ENCODE results near the gene MYLK.

MYLK gene

GRCh38 chr3:123768480-123769355 is 115.4 kb downstream of the MYLK start:
- no peak for DNase-seq (ENCODE audit: low spot score)

- DNase-seq (ENCODE audit: low spot score), result no peak
Observed at GRCh38 chr3:123767564-123768292, 116.4 kb downstream of the MYLK start.

GRCh38 chr3:123767009-123767372 is 117.1 kb downstream of the MYLK start:
- DNase-seq (ENCODE audit: low spot score), result no peak

- DNase-seq (ENCODE audit: low spot score), result peak; percentile 51
Observed at GRCh38 chr3:123766193-123767008, 117.7 kb downstream of the MYLK start.

- DNase-seq (ENCODE audit: low spot score), result no peak
Observed at GRCh38 chr3:123765475-123766128, 118.5 kb downstream of the MYLK start.

- no peak for DNase-seq (ENCODE audit: low spot score)
Observed at GRCh38 chr3:123764647-123765046, 119.5 kb downstream of the MYLK start.

- DNase-seq (ENCODE audit: low spot score), result no peak
Observed at GRCh38 chr3:123762805-123763204, 121.3 kb downstream of the MYLK start.

GRCh38 chr3:123760817-123761216 is 123.3 kb downstream of the MYLK start:
- peak; percentile 40 for DNase-seq (ENCODE audit: low spot score)

- no peak for DNase-seq (ENCODE audit: low spot score)
Observed at GRCh38 chr3:123759871-123760270, 124.3 kb downstream of the MYLK start.

GRCh38 chr3:123759311-123759710 is 124.8 kb downstream of the MYLK start:
- peak; percentile 62 for DNase-seq (ENCODE audit: low spot score)

GRCh38 chr3:123758081-123758564 is 126.0 kb downstream of the MYLK start:
- DNase-seq (ENCODE audit: low spot score), result peak; percentile 93

GRCh38 chr3:123757281-123757940 is 126.7 kb downstream of the MYLK start:
- DNase-seq (ENCODE audit: low spot score), result peak; percentile 85

- DNase-seq (ENCODE audit: low spot score), result peak; percentile 47
Observed at GRCh38 chr3:123755501-123755900, 128.6 kb downstream of the MYLK start.

- DNase-seq (ENCODE audit: low spot score), result peak; percentile 98
Observed at GRCh38 chr3:123755085-123755484, 129.0 kb downstream of the MYLK start.

- no peak for DNase-seq (ENCODE audit: low spot score)
Observed at GRCh38 chr3:123753286-123753685, 130.8 kb downstream of the MYLK start.

GRCh38 chr3:123752228-123752627 is 131.9 kb downstream of the MYLK start:
- no peak for DNase-seq (ENCODE audit: low spot score)

- no peak for DNase-seq (ENCODE audit: low spot score)
Observed at GRCh38 chr3:123751433-123751832, 132.7 kb downstream of the MYLK start.

- peak; percentile 96 for DNase-seq (ENCODE audit: low spot score)
Observed at GRCh38 chr3:123750659-123751420, 133.3 kb downstream of the MYLK start.

GRCh38 chr3:123750209-123750608 is 133.9 kb downstream of the MYLK start:
- peak; percentile 57 for DNase-seq (ENCODE audit: low spot score)

- DNase-seq (ENCODE audit: low spot score), result peak; percentile 90
Observed at GRCh38 chr3:123749711-123750110, 134.4 kb downstream of the MYLK start.

All from kidney tubule cell (primary cell).